ENCODE results near the gene TMEM247.

The TMEM247 gene

GRCh38 chr2:46481198-46482193, 2.1 kb downstream of the TMEM247 start:
- H3K36me3 Mint-ChIP-seq (ENCODE audit: insufficient read depth): no peaks in the 10 kb centered on the region
- ATAC-seq (replicated peaks; ENCODE audit: extremely low read depth, poor library complexity, severe bottlenecking) (no peak), DNase-seq (ENCODE audit: low spot score in 2 of 2) (no peak)
- peaks cover 8% of the 10 kb centered on the region for H3K27me3 Mint-ChIP-seq
- H3K9me3 Mint-ChIP-seq: no peaks in the 10 kb centered on the region
- H3K4me3 Mint-ChIP-seq: no peak overlapping the region
- H3K27ac Mint-ChIP-seq (ENCODE audit: low read depth): no peak overlapping the region
- peaks cover 24% of the 10 kb centered on the region for H3K4me1 Mint-ChIP-seq

DNA sequence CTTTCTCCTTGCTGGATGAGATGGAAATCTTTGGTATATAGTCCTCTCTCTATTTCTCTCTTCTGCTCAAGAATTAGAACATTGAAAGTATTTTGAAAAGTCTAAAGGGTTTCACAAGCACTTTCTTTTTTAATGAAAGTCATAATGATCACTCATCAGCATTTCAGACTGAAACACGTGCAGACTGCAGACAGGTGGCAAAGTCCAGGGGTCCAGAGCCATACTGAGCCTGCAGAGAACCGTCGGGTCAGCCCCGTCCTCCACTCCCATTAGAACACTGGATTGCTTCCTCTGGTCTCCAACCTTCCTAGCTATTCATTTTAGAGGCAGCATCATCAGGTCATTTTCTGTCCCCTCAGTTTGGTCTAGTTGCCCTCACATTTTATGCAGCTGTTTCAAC, 3.1 kb downstream of the TMEM247 start:
- DNase-seq (ENCODE audit: low spot score in 2 of 2) (no peak), ATAC-seq (replicated peaks; ENCODE audit: extremely low read depth, poor library complexity, severe bottlenecking) (no peak)
- Mint-ChIP-seq H3K36me3 (ENCODE audit: insufficient read depth) (no peaks in the 10 kb centered on the region), H3K9me3 (no peaks in the 10 kb centered on the region), H3K4me1 (peaks cover 14% of the 10 kb centered on the region), H3K27ac (ENCODE audit: low read depth) (no peak overlapping the region), H3K27me3 (peaks cover 8% of the 10 kb centered on the region), H3K4me3 (no peak overlapping the region)

DNA sequence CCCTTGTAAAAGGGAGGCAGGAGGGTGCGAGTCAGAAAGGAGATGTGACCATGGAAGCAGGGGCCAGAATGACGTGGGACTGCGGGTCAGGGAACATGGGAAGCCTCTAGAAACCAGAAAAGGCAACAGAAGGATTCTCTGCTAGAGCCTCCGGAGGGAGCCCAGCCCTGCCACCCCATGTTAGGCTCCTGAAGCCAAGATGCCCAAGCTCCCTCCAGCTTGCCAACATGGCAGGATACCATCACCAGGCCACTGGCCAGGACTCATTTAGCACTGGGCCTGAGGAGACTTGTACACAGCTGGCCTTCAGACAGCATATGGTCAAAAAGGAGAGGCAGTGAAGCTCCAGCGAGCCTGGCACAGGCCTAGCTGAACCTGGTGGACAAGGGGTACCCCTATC, 5.6 kb downstream of the TMEM247 start:
- peaks cover 6% of the 10 kb centered on the region for H3K27me3 Mint-ChIP-seq
- H3K4me3 Mint-ChIP-seq: no peak overlapping the region
- no peaks in the 10 kb centered on the region for H3K36me3 Mint-ChIP-seq (ENCODE audit: insufficient read depth)
- H3K9me3 Mint-ChIP-seq: no peaks in the 10 kb centered on the region
- H3K4me1 Mint-ChIP-seq: no peaks in the 10 kb centered on the region
- no peak overlapping the region for H3K27ac Mint-ChIP-seq (ENCODE audit: low read depth)
- no peak for DNase-seq (ENCODE audit: low spot score in 2 of 2)
- no peak for ATAC-seq (replicated peaks; ENCODE audit: extremely low read depth, poor library complexity, severe bottlenecking)

GRCh38 chr2:46486436-46486835, 7.1 kb downstream of the TMEM247 start:
- no peak for DNase-seq (ENCODE audit: low spot score in 2 of 2)

DNA sequence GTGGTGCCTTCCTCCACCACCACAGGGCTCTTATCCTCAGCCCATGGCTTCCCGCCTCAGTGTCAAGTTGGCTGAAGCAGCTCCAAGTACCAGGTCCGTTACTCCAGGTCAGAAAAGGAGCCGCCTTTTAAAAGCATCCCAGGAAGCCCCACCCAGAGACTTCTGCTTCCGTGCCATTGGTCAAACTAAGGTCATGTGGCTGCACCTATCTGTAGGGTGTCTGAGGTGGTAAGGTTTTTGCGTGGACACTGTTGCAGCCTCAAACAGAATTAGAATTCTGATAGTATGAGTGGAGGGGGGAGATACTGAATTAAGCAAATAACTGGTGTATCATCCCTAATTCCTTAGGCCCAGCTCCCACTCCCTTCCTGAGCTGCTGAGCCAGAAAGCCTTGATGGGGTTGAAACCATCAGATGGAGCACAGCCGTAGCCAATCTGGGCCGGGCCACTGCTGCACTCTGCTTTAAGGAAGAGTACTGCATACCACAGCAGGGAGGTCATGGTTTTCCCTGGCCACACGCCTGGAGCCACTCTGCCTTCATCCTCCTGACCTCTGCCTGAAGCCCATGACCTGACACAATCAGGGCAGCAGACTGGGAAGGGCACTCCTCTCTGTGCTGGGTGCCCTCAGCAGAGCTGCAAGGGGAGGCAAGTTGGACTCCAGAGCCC, 8.4 kb downstream of the TMEM247 start:
- no peaks in the 10 kb centered on the region for H3K36me3 Mint-ChIP-seq (ENCODE audit: insufficient read depth)
- DNase-seq (ENCODE audit: low spot score in 2 of 2) (no peak), ATAC-seq (replicated peaks; ENCODE audit: extremely low read depth, poor library complexity, severe bottlenecking) (no peak)
- H3K9me3 Mint-ChIP-seq: no peaks in the 10 kb centered on the region
- H3K4me1 Mint-ChIP-seq: peaks cover 2% of the 10 kb centered on the region
- H3K4me3 Mint-ChIP-seq: no peak overlapping the region
- H3K27me3 Mint-ChIP-seq: no peaks in the 10 kb centered on the region
- H3K27ac Mint-ChIP-seq (ENCODE audit: low read depth): no peak overlapping the region

More at GRCh38 chr2:46486436-46486835, 7.1 kb downstream of the TMEM247 start:
- no peaks in the 10 kb centered on the region for H3K27me3 Mint-ChIP-seq
- no peaks in the 10 kb centered on the region for H3K4me1 Mint-ChIP-seq
- no peaks in the 10 kb centered on the region for H3K36me3 Mint-ChIP-seq (ENCODE audit: insufficient read depth)
- ATAC-seq (replicated peaks; ENCODE audit: extremely low read depth, poor library complexity, severe bottlenecking): no peak
- H3K4me3 Mint-ChIP-seq: no peak overlapping the region
- no peak overlapping the region for H3K27ac Mint-ChIP-seq (ENCODE audit: low read depth)
- H3K9me3 Mint-ChIP-seq: no peaks in the 10 kb centered on the region

DNA sequence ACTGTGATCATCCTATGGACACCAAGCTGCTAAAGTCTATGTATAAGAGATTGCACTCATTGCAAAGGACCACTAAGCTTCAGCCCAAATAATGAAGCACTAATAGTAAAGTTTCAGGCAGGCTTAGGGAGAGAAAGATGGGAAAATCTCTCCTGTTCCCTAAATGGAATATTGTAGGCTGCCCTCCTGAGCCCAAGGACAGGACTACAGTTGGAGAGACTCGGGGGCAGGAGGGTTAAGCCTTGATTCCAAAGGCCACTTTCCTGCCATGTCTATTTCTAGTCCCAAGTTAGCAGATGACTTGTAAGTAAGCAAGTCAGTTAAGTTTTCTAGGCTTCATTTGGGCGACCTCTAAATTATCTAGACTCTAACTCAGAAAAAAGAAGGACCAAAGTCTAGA, 9.0 kb downstream of the TMEM247 start:
- Mint-ChIP-seq H3K4me1 (peaks cover 8% of the 10 kb centered on the region), H3K36me3 (ENCODE audit: insufficient read depth) (no peaks in the 10 kb centered on the region), H3K27ac (ENCODE audit: low read depth) (no peak overlapping the region), H3K27me3 (no peaks in the 10 kb centered on the region), H3K9me3 (no peaks in the 10 kb centered on the region), H3K4me3 (no peak overlapping the region)
- DNase-seq (ENCODE audit: low spot score in 2 of 2) (no peak), ATAC-seq (replicated peaks; ENCODE audit: extremely low read depth, poor library complexity, severe bottlenecking) (no peak)

DNA sequence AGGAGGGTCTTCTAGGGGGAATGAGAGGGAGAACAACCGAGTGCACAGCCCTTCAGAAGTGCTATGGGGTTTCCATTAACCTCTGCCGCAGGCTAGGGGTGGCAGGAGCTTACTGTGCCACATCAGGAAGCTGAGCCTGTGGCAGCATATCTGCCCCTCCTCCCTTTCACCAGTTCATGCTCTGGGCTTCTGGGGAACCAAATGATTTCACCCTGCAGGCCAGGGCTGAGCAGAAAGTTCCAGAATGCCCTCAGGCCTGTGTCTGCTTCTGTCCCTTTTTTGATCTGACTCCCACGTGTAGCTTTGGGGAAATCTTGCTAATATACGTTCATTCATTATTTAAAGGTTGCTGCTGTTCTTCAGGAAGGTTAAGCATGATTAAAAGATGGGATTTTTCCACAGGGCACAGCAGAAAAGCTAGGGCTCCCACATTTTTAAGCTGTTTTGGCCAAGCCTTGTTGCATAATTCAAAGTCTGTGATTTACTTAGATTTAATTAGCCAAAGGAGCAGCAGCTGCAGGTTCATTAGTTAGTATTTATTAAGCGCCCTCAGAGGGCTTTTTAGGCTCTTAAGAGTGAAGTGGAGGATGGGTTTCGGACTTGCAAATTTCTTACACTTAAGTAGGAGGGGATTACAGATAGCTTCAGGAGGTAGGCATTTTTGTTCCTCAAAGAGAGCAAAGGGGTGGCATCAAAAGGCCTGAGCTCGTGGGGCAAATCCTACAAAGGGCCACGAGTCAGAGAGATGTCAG, 10.2 kb downstream of the TMEM247 start:
- Mint-ChIP-seq H3K27ac (ENCODE audit: low read depth) (no peak overlapping the region), H3K4me1 (peaks cover 13% of the 10 kb centered on the region), H3K27me3 (no peaks in the 10 kb centered on the region), H3K9me3 (no peaks in the 10 kb centered on the region), H3K4me3 (no peak overlapping the region), H3K36me3 (ENCODE audit: insufficient read depth) (no peaks in the 10 kb centered on the region)
- ATAC-seq (replicated peaks; ENCODE audit: extremely low read depth, poor library complexity, severe bottlenecking) (no peak), DNase-seq (ENCODE audit: low spot score in 2 of 2) (no peak)

DNA sequence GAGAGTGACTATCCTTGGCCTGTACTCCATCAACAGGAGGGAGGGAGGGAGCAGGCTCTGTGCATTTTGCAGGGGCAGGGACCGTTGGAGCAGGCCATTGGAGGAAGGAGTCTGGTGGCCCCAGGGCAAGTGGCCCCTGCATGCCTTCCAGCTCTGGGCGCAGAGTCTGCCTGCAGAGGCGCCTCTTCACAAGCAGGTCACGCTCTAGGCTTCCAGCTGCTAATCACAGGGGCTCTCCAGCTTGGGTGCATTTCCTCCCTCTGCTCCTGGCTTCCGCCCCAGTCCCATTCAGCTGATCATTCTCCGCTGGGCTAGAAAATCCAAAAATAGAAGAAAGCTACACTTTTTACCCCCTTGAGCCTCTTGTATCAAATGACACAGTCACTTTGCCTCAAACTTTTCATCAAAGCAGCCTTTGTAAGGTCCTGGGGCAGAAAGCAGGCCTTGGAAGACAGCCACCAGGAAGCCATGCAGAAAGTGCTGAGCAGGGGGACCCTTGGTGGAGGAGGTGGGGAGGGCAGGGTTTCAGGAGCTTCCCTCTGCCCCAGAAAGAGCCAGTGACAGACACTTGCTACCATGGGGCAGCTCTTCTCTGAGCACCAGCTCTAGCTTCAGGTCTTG, 11.3 kb downstream of the TMEM247 start:
- ATAC-seq (replicated peaks; ENCODE audit: extremely low read depth, poor library complexity, severe bottlenecking): no peak
- H3K4me1 Mint-ChIP-seq: peaks cover 13% of the 10 kb centered on the region

DNA sequence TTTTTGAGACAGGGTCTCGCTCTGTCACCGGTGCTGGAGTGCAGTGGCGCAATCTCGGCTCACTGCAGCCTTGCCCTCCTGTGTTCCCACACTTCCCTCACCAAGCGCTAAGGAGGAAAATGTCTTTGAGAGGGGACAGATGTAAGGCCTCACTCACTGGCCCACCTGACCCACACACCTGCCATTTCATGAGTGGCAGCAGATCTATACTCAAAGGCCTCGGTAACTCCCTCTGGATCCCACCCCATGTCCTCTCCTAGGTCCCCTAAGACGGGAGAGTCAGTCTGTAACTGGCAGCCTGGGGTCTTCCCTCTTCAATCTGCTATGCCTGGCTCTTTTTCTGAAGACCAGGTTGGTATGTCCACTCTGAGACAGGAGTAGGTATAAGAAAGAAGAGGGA, 12.9 kb downstream of the TMEM247 start:
- H3K4me1 Mint-ChIP-seq: peaks cover 13% of the 10 kb centered on the region
- ATAC-seq (replicated peaks; ENCODE audit: extremely low read depth, poor library complexity, severe bottlenecking): no peak
- H3K27me3 Mint-ChIP-seq: no peaks in the 10 kb centered on the region
- no peak for DNase-seq (ENCODE audit: low spot score in 2 of 2)
- no peaks in the 10 kb centered on the region for H3K9me3 Mint-ChIP-seq
- no peak overlapping the region for H3K4me3 Mint-ChIP-seq
- peaks cover 2% of the 10 kb centered on the region for H3K36me3 Mint-ChIP-seq (ENCODE audit: insufficient read depth)
- H3K27ac Mint-ChIP-seq (ENCODE audit: low read depth): no peak overlapping the region

More for the DNA sequence above, 11.3 kb downstream of the TMEM247 start:
- Mint-ChIP-seq H3K27me3 (no peaks in the 10 kb centered on the region), H3K9me3 (no peaks in the 10 kb centered on the region), H3K36me3 (ENCODE audit: insufficient read depth) (peaks cover 2% of the 10 kb centered on the region), H3K4me3 (no peak overlapping the region), H3K27ac (ENCODE audit: low read depth) (no peak overlapping the region)
- no peak for DNase-seq (ENCODE audit: low spot score in 2 of 2)

DNA sequence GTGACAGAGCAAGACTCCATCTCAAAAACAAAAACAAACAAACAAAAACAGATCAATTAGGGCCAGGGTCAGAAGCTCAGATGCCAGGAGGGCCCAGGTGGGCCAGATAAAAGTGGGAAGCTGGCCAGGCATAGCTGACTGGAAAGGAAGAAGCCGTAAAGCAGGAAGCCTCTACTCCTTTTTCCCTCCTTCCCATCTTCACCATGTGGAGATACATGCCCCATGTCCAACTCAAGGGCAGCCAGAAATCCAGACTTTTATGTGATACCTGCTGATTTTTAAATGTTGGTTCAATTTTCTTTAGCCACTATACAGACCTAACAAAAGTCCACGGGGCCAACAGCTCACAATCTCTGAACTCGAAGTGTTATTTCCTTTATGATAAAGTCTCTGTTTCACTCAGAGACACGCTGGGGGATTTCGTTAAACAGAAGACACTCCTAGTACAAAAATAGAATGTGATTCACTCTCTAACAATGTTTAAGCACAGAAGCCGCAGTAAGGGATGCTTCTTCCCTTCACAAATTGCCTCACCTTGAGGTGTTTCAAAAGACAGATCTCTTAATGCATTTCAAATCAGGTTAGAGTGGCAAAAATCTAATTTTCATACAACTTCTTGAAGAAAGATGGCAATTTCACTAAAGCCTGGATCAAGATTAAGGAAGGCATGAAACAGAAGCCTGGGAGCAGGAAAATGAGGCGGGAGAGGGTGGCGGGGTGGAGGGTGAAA, 14.0 kb downstream of the TMEM247 start:
- Mint-ChIP-seq H3K27me3 (no peaks in the 10 kb centered on the region), H3K36me3 (ENCODE audit: insufficient read depth) (peaks cover 2% of the 10 kb centered on the region), H3K27ac (ENCODE audit: low read depth) (peak overlapping the region; percentile 38), H3K4me3 (no peak overlapping the region), H3K9me3 (no peaks in the 10 kb centered on the region), H3K4me1 (peaks cover 13% of the 10 kb centered on the region)
- ATAC-seq (replicated peaks; ENCODE audit: extremely low read depth, poor library complexity, severe bottlenecking) (peak; percentile 49), DNase-seq (ENCODE audit: low spot score in 2 of 2) (no peak)

DNA sequence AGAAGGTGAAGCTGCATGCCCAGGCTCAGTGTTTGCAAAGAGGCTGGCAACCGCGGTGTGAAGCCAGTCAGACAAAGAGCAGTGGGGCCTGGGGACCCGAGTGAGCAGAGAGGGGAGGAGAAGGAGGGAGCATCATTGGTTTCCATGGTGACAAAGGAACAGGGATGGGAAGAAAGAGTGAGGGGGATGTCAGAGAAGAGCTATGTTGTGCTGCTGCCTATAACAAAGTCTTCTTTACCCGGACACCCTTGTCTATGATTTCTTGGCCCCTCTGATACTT, 14.5 kb downstream of the TMEM247 start:
- ATAC-seq (replicated peaks; ENCODE audit: extremely low read depth, poor library complexity, severe bottlenecking) (no peak), DNase-seq (ENCODE audit: low spot score in 2 of 2) (no peak)
- Mint-ChIP-seq H3K4me1 (peaks cover 13% of the 10 kb centered on the region), H3K27me3 (no peaks in the 10 kb centered on the region), H3K27ac (ENCODE audit: low read depth) (peak overlapping the region; percentile 38), H3K9me3 (no peaks in the 10 kb centered on the region), H3K4me3 (no peak overlapping the region), H3K36me3 (ENCODE audit: insufficient read depth) (peaks cover 2% of the 10 kb centered on the region)

- Mint-ChIP-seq H3K4me1 (peaks cover 14% of the 10 kb centered on the region), H3K27ac (ENCODE audit: low read depth) (no peak overlapping the region), H3K27me3 (no peaks in the 10 kb centered on the region), H3K4me3 (no peak overlapping the region), H3K36me3 (ENCODE audit: insufficient read depth) (peaks cover 2% of the 10 kb centered on the region), H3K9me3 (no peaks in the 10 kb centered on the region)
- ATAC-seq (replicated peaks; ENCODE audit: extremely low read depth, poor library complexity, severe bottlenecking): no peak
- no peak for DNase-seq (ENCODE audit: low spot score in 2 of 2)
Observed at GRCh38 chr2:46494596-46494995, 15.2 kb downstream of the TMEM247 start.

All from central memory CD8-positive, alpha-beta T cell (primary cell).